DMS53 treated with DMSO at 0.1 percent for 48 hours (cell line): ENCODE results near the gene PTPRD.

Experiments
- DNase-seq: peaks from one replicate; lab custom pipeline; 2025; ENCODE audit not compliant: unreplicated experiment; lab: John Stamatoyannopoulos, UW

The PTPRD gene

GRCh38 chr9:8430945-8431344 is 2181.9 kb downstream of the PTPRD start:
- DNase-seq = no peak

GRCh38 chr9:8429768-8430167 is 2183.0 kb downstream of the PTPRD start:
- DNase-seq = no peak

GRCh38 chr9:8429157-8429556 is 2183.6 kb downstream of the PTPRD start:
- no peak for DNase-seq

GRCh38 chr9:8428389-8428788 is 2184.4 kb downstream of the PTPRD start:
- no peak for DNase-seq

- no peak for DNase-seq
Measured at GRCh38 chr9:8424786-8425410, 2187.9 kb downstream of the PTPRD start.

- DNase-seq = no peak
Measured at GRCh38 chr9:8420416-8420815, 2192.4 kb downstream of the PTPRD start.

- DNase-seq = no peak
Measured at GRCh38 chr9:8419596-8420275, 2193.1 kb downstream of the PTPRD start.

GRCh38 chr9:8417341-8417740 is 2195.5 kb downstream of the PTPRD start:
- DNase-seq = no peak

- DNase-seq = no peak
Measured at GRCh38 chr9:8412327-8412726, 2200.5 kb downstream of the PTPRD start.

GRCh38 chr9:8408575-8409190 is 2204.1 kb downstream of the PTPRD start:
- no peak for DNase-seq

GRCh38 chr9:8401961-8402705 is 2210.7 kb downstream of the PTPRD start:
- no peak for DNase-seq

GRCh38 chr9:8400378-8400777 is 2212.4 kb downstream of the PTPRD start:
- DNase-seq = no peak

GRCh38 chr9:8395022-8395421 is 2217.8 kb downstream of the PTPRD start:
- no peak for DNase-seq

GRCh38 chr9:8394341-8394740 is 2218.5 kb downstream of the PTPRD start:
- no peak for DNase-seq

GRCh38 chr9:8392866-8393265 is 2219.9 kb downstream of the PTPRD start:
- no peak for DNase-seq

- DNase-seq = no peak
Measured at GRCh38 chr9:8391566-8391965, 2221.2 kb downstream of the PTPRD start.

- DNase-seq = no peak
Measured at GRCh38 chr9:8391132-8391531, 2221.7 kb downstream of the PTPRD start.

- no peak for DNase-seq
Measured at GRCh38 chr9:8390571-8390970, 2222.2 kb downstream of the PTPRD start.

- no peak for DNase-seq
Measured at GRCh38 chr9:8389531-8389930, 2223.3 kb downstream of the PTPRD start.

- no peak for DNase-seq
Measured at GRCh38 chr9:8388132-8388531, 2224.7 kb downstream of the PTPRD start.

GRCh38 chr9:8384091-8384490 is 2228.7 kb downstream of the PTPRD start:
- no peak for DNase-seq
